CD14-positive monocyte (primary cell): ENCODE measurements around the gene SUPT5H. TPM values are rescaled to one million over a fixed set of nuclear protein-coding genes. Genes with fewer than 3 reads are reported as not detected.

ENCODE experiments used
- DNase-seq, 3 donors: peaks; one replicate each; pipeline ENCODE4 v3.0.0-alpha.2; 2011 to 2022
- H2AFZ ChIP-seq: 2 replicates; pipeline ENCODE4 v1.6.0; 2012; ENCODE audit warnings: mild to moderate bottlenecking, low read depth, low read length, inconsistent platforms; ENCODE audit not compliant: insufficient read depth, poor library complexity, severe bottlenecking
- H3K27ac ChIP-seq, 2 donors: 1 replicate in 1 of 2; 2 replicates in 1 of 2; pipeline ENCODE4 v1.5.1; 2012 to 2013; ENCODE audit warnings: low read length in 2 of 2, control low read depth in 1 of 2, inconsistent platforms in 1 of 2, low read depth in 1 of 2, mild to moderate bottlenecking in 1 of 2
- H3K27me3 ChIP-seq, 2 donors: one replicate each; pipeline versions ENCODE4 v1.6.0 to v1.6.1; 2011 to 2013; ENCODE audit warnings: low read length in 2 of 2; ENCODE audit not compliant: control insufficient read depth in 2 of 2, insufficient read depth in 2 of 2
- H3K36me3 ChIP-seq, 2 donors: replicated peaks in 1 of 2; 1 replicate in 1 of 2; 2 replicates in 1 of 2; pipeline versions ENCODE4 v1.5.1 to v1.6.1; 2012 to 2013; ENCODE audit warnings: low read length in 2 of 2, control low read depth in 1 of 2, inconsistent platforms in 1 of 2, mild to moderate bottlenecking in 1 of 2; ENCODE audit not compliant: insufficient read depth in 2 of 2, control insufficient read depth in 1 of 2
- H3K4me1 ChIP-seq, 2 donors: 1 replicate in 1 of 2; 2 replicates in 1 of 2; pipeline versions ENCODE4 v1.5.1 to v1.6.1; 2012 to 2013; ENCODE audit warnings: low read length in 2 of 2, control low read depth in 1 of 2, inconsistent platforms in 1 of 2, mild to moderate bottlenecking in 1 of 2, moderate library complexity in 1 of 2; ENCODE audit not compliant: insufficient read depth in 2 of 2, control insufficient read depth in 1 of 2
- H3K4me2 ChIP-seq: replicated peaks from 2 replicates; pipeline ENCODE3; 2012; ENCODE audit warnings: low read length, moderate library complexity, mild to moderate bottlenecking; ENCODE audit not compliant: poor library complexity, severe bottlenecking; ENCODE audit errors: extremely low read depth
- H3K4me3 ChIP-seq, 3 experiments: fragments of 200-600 bp in 1 of 3; sonication (generic) in 1 of 3; replicated peaks in 1 of 3; 1 replicate in 2 of 3; 2 replicates in 1 of 3; pipeline ENCODE4 v1.5.1; 2011 to 2013; ENCODE audit warnings: low read length in 3 of 3, mild to moderate bottlenecking in 3 of 3, control low read depth in 2 of 3, low read depth in 2 of 3, inconsistent platforms in 1 of 3, moderate library complexity in 1 of 3
- H3K79me2 ChIP-seq: 2 replicates; pipeline ENCODE4 v1.6.0; 2012; ENCODE audit warnings: mild to moderate bottlenecking, control low read depth, inconsistent platforms, low read length, moderate library complexity; ENCODE audit not compliant: insufficient read depth
- H3K9ac ChIP-seq: 2 replicates; pipeline ENCODE4 v1.6.0; 2017; ENCODE audit warnings: low read length, mild to moderate bottlenecking; ENCODE audit not compliant: insufficient read depth, poor library complexity, severe bottlenecking
- H3K9me3 ChIP-seq, 2 donors: replicated peaks in 1 of 2; 1 replicate in 1 of 2; 2 replicates in 1 of 2; pipeline versions ENCODE4 v1.5.1 to v1.6.1; 2012 to 2013; ENCODE audit warnings: low read length in 2 of 2, control low read depth in 1 of 2; ENCODE audit not compliant: control insufficient read depth in 1 of 2, insufficient read depth in 1 of 2
- H4K20me1 ChIP-seq: 2 replicates; pipeline ENCODE4 v1.6.0; 2012; ENCODE audit warnings: mild to moderate bottlenecking, low read length, control low read depth, moderate library complexity; ENCODE audit not compliant: insufficient read depth
- H3K27ac Mint-ChIP-seq, 7 donors: one replicate each; pipeline ENCODE4 v1.8.0; 2020; ENCODE audit warnings: mild to moderate bottlenecking in 7 of 7, mixed read lengths in 7 of 7, moderate library complexity in 6 of 7, inconsistent platforms in 2 of 7
- H3K27me3 Mint-ChIP-seq, 3 donors: one replicate each; pipeline ENCODE4 v1.8.0; 2021 to 2022; ENCODE audit warnings: low read depth in 3 of 3, mild to moderate bottlenecking in 3 of 3, mixed read lengths in 3 of 3, moderate library complexity in 3 of 3, inconsistent platforms in 1 of 3
- H3K36me3 Mint-ChIP-seq, 2 donors: one replicate each; pipeline ENCODE4 v1.8.0; 2020; ENCODE audit warnings: mixed read lengths in 2 of 2, inconsistent platforms in 1 of 2, mild to moderate bottlenecking in 1 of 2
- H3K4me1 Mint-ChIP-seq: one replicate; pipeline ENCODE4 v1.8.0; 2020; ENCODE audit warnings: mild to moderate bottlenecking, mixed read lengths
- H3K4me3 Mint-ChIP-seq, 2 donors: one replicate each; pipeline ENCODE4 v1.8.0; 2020; ENCODE audit warnings: mild to moderate bottlenecking in 2 of 2, mixed read lengths in 2 of 2, moderate library complexity in 1 of 2
- H3K9me3 Mint-ChIP-seq, 7 donors: one replicate each; pipeline ENCODE4 v1.8.0; 2020 to 2022; ENCODE audit warnings: mixed read lengths in 7 of 7, mild to moderate bottlenecking in 6 of 7, moderate library complexity in 6 of 7, inconsistent platforms in 2 of 7
- WGBS: methylation state at CpG from one replicate; pipeline ENCODE4 v1.1.5; 2013; ENCODE audit warnings: missing lambda C conversion rate; ENCODE audit not compliant: insufficient coverage; 5-methylcytosine and 5-hydroxymethylcytosine counted together
- intact Hi-C, 2 donors: fragments of 100-400 bp; cut with micrococcal nuclease; formaldehyde crosslinking; loops; one replicate each; pipeline versions ENCODE4 v1.15.0 to v1.15.1; 2023
- polyA plus RNA-seq, 3 donors: library from polyadenylated mRNA; depleted of rRNA in 1 of 3; unstranded in 2 of 3; stranded (reverse) in 1 of 3; fragments of 300-500 nt in 2 of 3; fragments of >200 nt in 1 of 3; fragmentation: Illumina TruSeq in 2 of 3; gene quantifications; 1 replicate in 2 of 3; 2 replicates in 1 of 3; pipeline ENCODE4 v1.2.3, GENCODE V29; 2012 to 2021
- TF ChIP-seq, protein P1 (sequence below): fragments of 200-600 bp; IDR thresholded peaks from one replicate; pipeline ENCODE4 v1.8.0; 2022; ENCODE audit warnings: antibody characterized with exemption, mild to moderate bottlenecking

Gene SUPT5H
- polyA plus RNA-seq, 3 donors = 43.6 to 83.2 (median 50.7) TPM

DNA sequence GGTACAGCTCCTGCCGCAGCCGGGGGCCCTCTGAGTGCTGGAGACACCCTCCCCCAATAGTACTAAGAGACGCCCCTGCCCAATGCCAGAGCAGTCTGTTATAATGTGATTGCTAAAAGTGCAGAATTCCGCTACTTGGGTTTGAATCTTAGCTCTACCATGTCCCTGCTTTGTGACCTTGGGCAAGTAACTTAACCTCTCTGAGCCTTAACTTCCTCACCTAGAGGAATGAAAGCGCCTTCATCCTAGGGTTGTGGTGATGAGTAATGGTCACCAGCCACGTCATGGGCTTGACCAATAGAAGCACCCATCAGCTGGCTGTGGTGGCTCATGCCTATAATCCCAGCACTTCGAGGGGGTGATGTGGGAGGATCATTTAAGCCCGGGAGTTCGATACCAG lies 26.4 kb upstream of the SUPT5H start:
- peaks cover 52% of the 10 kb centered on the region for H4K20me1 ChIP-seq
- H3K27ac Mint-ChIP-seq = peak overlapping the region in 3 of 7 donors; percentile 21 to 35 (median 35)
- H2AFZ ChIP-seq = no peak overlapping the region
- no peak overlapping the region for H3K9ac ChIP-seq
- no peak overlapping the region for H3K4me3 ChIP-seq
- no peak overlapping the region for H3K4me2 ChIP-seq
- WGBS = 80% methylated on average over 3 of the region's 9 CpGs
- H3K4me3 Mint-ChIP-seq = no peak overlapping the region
- TF ChIP-seq, protein P1, sequence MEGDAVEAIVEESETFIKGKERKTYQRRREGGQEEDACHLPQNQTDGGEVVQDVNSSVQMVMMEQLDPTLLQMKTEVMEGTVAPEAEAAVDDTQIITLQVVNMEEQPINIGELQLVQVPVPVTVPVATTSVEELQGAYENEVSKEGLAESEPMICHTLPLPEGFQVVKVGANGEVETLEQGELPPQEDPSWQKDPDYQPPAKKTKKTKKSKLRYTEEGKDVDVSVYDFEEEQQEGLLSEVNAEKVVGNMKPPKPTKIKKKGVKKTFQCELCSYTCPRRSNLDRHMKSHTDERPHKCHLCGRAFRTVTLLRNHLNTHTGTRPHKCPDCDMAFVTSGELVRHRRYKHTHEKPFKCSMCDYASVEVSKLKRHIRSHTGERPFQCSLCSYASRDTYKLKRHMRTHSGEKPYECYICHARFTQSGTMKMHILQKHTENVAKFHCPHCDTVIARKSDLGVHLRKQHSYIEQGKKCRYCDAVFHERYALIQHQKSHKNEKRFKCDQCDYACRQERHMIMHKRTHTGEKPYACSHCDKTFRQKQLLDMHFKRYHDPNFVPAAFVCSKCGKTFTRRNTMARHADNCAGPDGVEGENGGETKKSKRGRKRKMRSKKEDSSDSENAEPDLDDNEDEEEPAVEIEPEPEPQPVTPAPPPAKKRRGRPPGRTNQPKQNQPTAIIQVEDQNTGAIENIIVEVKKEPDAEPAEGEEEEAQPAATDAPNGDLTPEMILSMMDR = no peak
- peaks cover 3 to 5% of the 10 kb centered on the region in 2 donors for H3K4me1 ChIP-seq
- H3K27ac ChIP-seq = no peak overlapping the region
- H3K36me3 ChIP-seq = peaks cover 22 to 54% of the 10 kb centered on the region in 2 donors
- no peaks in the 10 kb centered on the region for H3K27me3 ChIP-seq
- no peaks in the 10 kb centered on the region for H3K79me2 ChIP-seq
- peak in 1 of 3 donors; percentile 65 for DNase-seq
- peaks cover 41 to 61% of the 10 kb centered on the region in 2 donors for H3K36me3 Mint-ChIP-seq
- H3K27me3 Mint-ChIP-seq = peaks cover under 1 to 4% (median under 1%) of the 10 kb centered on the region in 3 donors
- intact Hi-C loops = no loop called here
- peaks cover 10% of the 10 kb centered on the region for H3K4me1 Mint-ChIP-seq
- peaks cover 0 to 4% (median 0%) of the 10 kb centered on the region in 7 donors for H3K9me3 Mint-ChIP-seq
- no peaks in the 10 kb centered on the region for H3K9me3 ChIP-seq

DNA sequence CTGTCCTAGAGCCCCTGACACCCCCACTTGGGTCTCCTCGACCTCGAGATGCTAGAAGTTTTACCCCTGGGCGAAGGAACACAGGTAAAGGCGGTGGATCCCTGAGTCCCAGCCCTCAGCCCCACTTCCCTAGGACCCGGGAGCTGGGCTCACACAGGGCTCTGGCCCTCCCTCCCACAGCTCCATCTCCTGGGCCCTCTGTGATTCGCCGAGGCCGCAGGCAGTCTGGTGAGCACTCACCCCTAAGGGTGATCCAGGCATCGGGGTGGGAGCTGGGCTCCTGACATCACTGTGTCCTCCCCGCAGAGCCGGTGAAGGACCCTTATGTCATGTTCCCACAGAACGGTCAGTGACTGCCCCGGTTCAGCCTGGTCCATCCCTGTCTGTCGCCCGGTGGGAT lies 24.6 kb upstream of the SUPT5H start:
- Mint-ChIP-seq H3K27me3 (no peaks in the 10 kb centered on the region), H3K27ac (peak overlapping the region in 1 of 7 donors; percentile 25), H3K9me3 (peaks cover 0 to 2% (median 0%) of the 10 kb centered on the region in 7 donors), H3K4me3 (no peak overlapping the region), H3K36me3 (peaks cover 42 to 59% of the 10 kb centered on the region in 2 donors), H3K4me1 (peaks cover 3% of the 10 kb centered on the region)
- Histone ChIP-seq H3K4me2 (no peak overlapping the region), H3K27me3 (no peaks in the 10 kb centered on the region), H3K9me3 (no peaks in the 10 kb centered on the region), H3K4me3 (no peak overlapping the region), H4K20me1 (peaks cover 43% of the 10 kb centered on the region), H3K4me1 (no peaks in the 10 kb centered on the region), H3K27ac (no peak overlapping the region), H3K79me2 (no peaks in the 10 kb centered on the region), H3K9ac (no peak overlapping the region), H3K36me3 (peaks cover 30 to 62% of the 10 kb centered on the region in 2 donors), H2AFZ (no peak overlapping the region)
- no peak for DNase-seq
- intact Hi-C loops = no loop called here
- TF ChIP-seq, protein P1 = no peak
- 98% methylated on average over 9 of the region's 15 CpGs for WGBS
